Measurements from ENCODE around the gene PHF21A.

The PHF21A gene

GRCh38 chr11:46121301-46121723 is at the start of gene PHF21A:
TSS of gene PHF21A (minus strand) at chr11:46121454. CDS start at chr11:46084219, 37,235 bp downstream.
- DNase-seq, result peak; percentile 89

- no peak for DNase-seq
These were observed 49.5 kb upstream of the PHF21A start for GRCh38 chr11:46170797-46171196.

GRCh38 chr11:46162700-46163099 is 41.4 kb upstream of the PHF21A start:
- no peak for DNase-seq

GRCh38 chr11:46161201-46161600 is 39.9 kb upstream of the PHF21A start:
- no peak for DNase-seq

GRCh38 chr11:46160100-46160499 is 38.8 kb upstream of the PHF21A start:
- DNase-seq, result no peak

GRCh38 chr11:46159680-46160079 is 38.4 kb upstream of the PHF21A start:
- DNase-seq, result no peak

GRCh38 chr11:46149826-46150225 is 28.6 kb upstream of the PHF21A start:
- DNase-seq, result no peak

- DNase-seq, result no peak
These were observed 28.1 kb upstream of the PHF21A start for GRCh38 chr11:46149342-46149741.

GRCh38 chr11:46144741-46145140 is 23.5 kb upstream of the PHF21A start:
- no peak for DNase-seq

- no peak for DNase-seq
These were observed 22.0 kb upstream of the PHF21A start for GRCh38 chr11:46143049-46143806.

GRCh38 chr11:46142561-46142960 is 21.3 kb upstream of the PHF21A start:
- DNase-seq, result no peak

GRCh38 chr11:46141597-46141996 is 20.3 kb upstream of the PHF21A start:
- DNase-seq, result no peak

GRCh38 chr11:46134540-46134939 is 13.3 kb upstream of the PHF21A start:
- DNase-seq, result no peak

- no peak for DNase-seq
These were observed 12.8 kb upstream of the PHF21A start for GRCh38 chr11:46134061-46134460.

GRCh38 chr11:46133119-46133518 is 11.9 kb upstream of the PHF21A start:
- no peak for DNase-seq

GRCh38 chr11:46130286-46130940 is 9.2 kb upstream of the PHF21A start:
- no peak for DNase-seq

GRCh38 chr11:46129133-46129532 is 7.9 kb upstream of the PHF21A start:
- no peak for DNase-seq

GRCh38 chr11:46127150-46127638 is 5.9 kb upstream of the PHF21A start:
- no peak for DNase-seq

- DNase-seq, result no peak
These were observed 4.0 kb upstream of the PHF21A start for GRCh38 chr11:46125284-46125683.

- no peak for DNase-seq
These were observed 1.9 kb upstream of the PHF21A start for GRCh38 chr11:46122945-46123715.

- peak; percentile 70 for DNase-seq
These were observed 647 bp upstream of the PHF21A start for GRCh38 chr11:46121724-46122477.

Measured in stimulated activated CD4-positive, alpha-beta T cell treated with anti-CD3 and anti-CD28 coated beads, Interleukin-4, amount 100 ng/mL, for 1 hour (primary cell).